K562 (cell line): ENCODE measurements around the gene PIGM. TPM values are rescaled to one million over a fixed set of nuclear protein-coding genes. Genes with fewer than 3 reads are reported as not detected.

Experiments used
- ATAC-seq: fragments of 200-7000 bp; cut with Tn5 transposase; 3 replicates; pipeline ENCODE4 v1.9.1; 2020; ENCODE audit warnings: moderate library complexity
- BruUV-seq: library from RNA; stranded (reverse); fragments of 400-500 nt; replicated peaks from 2 replicates; lab custom pipeline; 2021; lab: Mats Ljungman, UMichigan
- CTCF ChIA-PET: fragments of 300-600 bp; formaldehyde crosslinking; extraction: SDS; loops from one replicate; lab custom pipeline; 2021; ENCODE audit warnings: low intra/inter-chr PET ratio; lab: Yijun Ruan, JAX
- POLR2A ChIA-PET: fragments of 300-600, 350-650 bp; sonication (Branson Sonifier 250); formaldehyde crosslinking; extraction: SDS; loops from one replicate; lab custom pipeline; 2021; ENCODE audit warnings: antibody characterized with exemption, inconsistent platforms; lab: Yijun Ruan, JAX
- DNase-seq, 4 experiments: peaks; one replicate each; pipeline versions ENCODE4 v3.0.0 to v3.0.0-alpha.2; 2011 to 2018; ENCODE audit warnings: low spot score in 3 of 4, mixed read lengths in 3 of 4; ENCODE audit errors: extremely low read depth in 1 of 4
- FAIRE-seq: peaks from 2 replicates; lab custom pipeline; 2011; peaks lifted over from hg19 to GRCh38; lab: Jason Lieb, UNC
- H2AFZ ChIP-seq: 2 replicates; pipeline ENCODE4 v1.6.0; 2011; ENCODE audit warnings: low read depth, low read length, control low read depth, inconsistent platforms
- H3K27ac ChIP-seq: fragments of 200-600 bp; 3 replicates; pipeline ENCODE4 v1.8.0; 2011; ENCODE audit warnings: low read depth, mild to moderate bottlenecking, control low read depth, inconsistent platforms, low read length, moderate library complexity, mixed read lengths; ENCODE audit errors: extremely low read depth
- H3K27me3 ChIP-seq, 2 experiments: fragments of 300-600 bp in 1 of 2; 2 replicates in 1 of 2; 3 replicates in 1 of 2; pipeline versions ENCODE4 v1.6.0 to v1.8.0; 2011; ENCODE audit warnings: inconsistent platforms in 2 of 2, low read length in 2 of 2, mild to moderate bottlenecking in 1 of 2, mixed read lengths in 1 of 2, moderate library complexity in 1 of 2; ENCODE audit not compliant: control insufficient read depth in 2 of 2, insufficient read depth in 2 of 2
- H3K36me3 ChIP-seq: fragments of 300-600 bp; 3 replicates; pipeline ENCODE4 v1.8.0; 2011; ENCODE audit warnings: mild to moderate bottlenecking, low read length, inconsistent platforms; ENCODE audit not compliant: control insufficient read depth, insufficient read depth
- H3K4me1 ChIP-seq, 2 experiments: fragments of 200-600 bp in 1 of 2; replicated peaks in 1 of 2; 2 replicates in 1 of 2; 3 replicates in 1 of 2; pipeline versions ENCODE4 v1.5.1 to v1.8.0; 2011; ENCODE audit warnings: inconsistent platforms in 2 of 2, low read length in 2 of 2, mild to moderate bottlenecking in 1 of 2, mixed read lengths in 1 of 2, moderate library complexity in 1 of 2; ENCODE audit not compliant: control insufficient read depth in 2 of 2, insufficient read depth in 2 of 2
- H3K4me2 ChIP-seq: 2 replicates; pipeline ENCODE4 v1.6.1; 2011; ENCODE audit warnings: low read length, control low read depth, inconsistent platforms, mixed read lengths; ENCODE audit not compliant: insufficient read depth
- H3K4me3 ChIP-seq: fragments of 200-600 bp; sonication (generic), shearing (Covaris generic); 2 replicates; pipeline ENCODE4 v1.5.1; 2016; ENCODE audit warnings: control low read depth, inconsistent platforms
- H3K79me2 ChIP-seq: fragments of 200-600 bp; 3 replicates; pipeline ENCODE4 v1.8.0; 2011; ENCODE audit warnings: low read length, inconsistent platforms; ENCODE audit not compliant: control insufficient read depth, insufficient read depth
- H3K9ac ChIP-seq, 2 experiments: 2 replicates each; pipeline versions ENCODE4 v1.6.0 to v1.6.1; 2011; ENCODE audit warnings: low read depth in 2 of 2, low read length in 2 of 2, control low read depth in 1 of 2, inconsistent platforms in 1 of 2, mild to moderate bottlenecking in 1 of 2, mixed read lengths in 1 of 2; ENCODE audit not compliant: insufficient read depth in 1 of 2
- H3K9me1 ChIP-seq: one replicate; pipeline ENCODE4 v1.6.0; 2011; ENCODE audit warnings: inconsistent platforms, mild to moderate bottlenecking, low read length, moderate library complexity; ENCODE audit not compliant: control insufficient read depth, insufficient read depth
- H3K9me3 ChIP-seq: replicated peaks from 2 replicates; pipeline ENCODE4 v1.5.1; 2011; ENCODE audit warnings: low read depth, low read length, inconsistent platforms; ENCODE audit not compliant: control insufficient read depth, insufficient read depth
- H4K20me1 ChIP-seq: replicated peaks from 2 replicates; pipeline ENCODE4 v1.6.1; 2011; ENCODE audit warnings: low read length, inconsistent platforms, mixed read lengths; ENCODE audit not compliant: control insufficient read depth, insufficient read depth
- CBFB ChIP-seq: sonication (generic); formaldehyde crosslinking; IDR thresholded peaks from 2 replicates; pipeline ENCODE4 v1.4.0; 2020; ENCODE audit warnings: mild to moderate bottlenecking, missing genetic modification reagents
- FOXP1 ChIP-seq: sonication (generic); formaldehyde crosslinking; IDR thresholded peaks from 2 replicates; pipeline ENCODE4 v1.8.0; 2022; ENCODE audit warnings: mild to moderate bottlenecking, missing genetic modification reagents
- HIVEP1 ChIP-seq: fragments of 250-450 bp; sonication (Bioruptor Pico); IDR thresholded peaks from 2 replicates; pipeline ENCODE4 v1.4.0; 2020; ENCODE audit warnings: mild to moderate bottlenecking
- IFI16 ChIP-seq: fragments of 250-450 bp; sonication (Bioruptor Pico); IDR thresholded peaks from 2 replicates; pipeline ENCODE4 v2.1.2; 2022; ENCODE audit warnings: mild to moderate bottlenecking, inconsistent platforms
- RBBP5 ChIP-seq: fragments of 200-600 bp; sonication (generic); IDR thresholded peaks from 2 replicates; pipeline ENCODE4 v1.6.1; 2012; ENCODE audit warnings: borderline replicate concordance, mild to moderate bottlenecking, low read length, control low read depth, inconsistent platforms; ENCODE audit not compliant: insufficient read depth, poor library complexity, severe bottlenecking
- U2AF2 ChIP-seq: fragments of 200-400 bp; formaldehyde crosslinking; optimal IDR thresholded peaks from 2 replicates; pipeline ENCODE3; 2017; ENCODE audit warnings: low read depth, mild to moderate bottlenecking, low read length
- ZNF140 ChIP-seq: fragments of 250-450 bp; sonication (Bioruptor Pico); IDR thresholded peaks from 2 replicates; pipeline ENCODE4 v1.8.0; 2021; ENCODE audit warnings: moderate library complexity, mild to moderate bottlenecking, inconsistent platforms
- ZNF551 ChIP-seq: fragments of 250-450 bp; sonication (Bioruptor Pico); IDR thresholded peaks from 2 replicates; pipeline ENCODE4 v1.5.0; 2021; ENCODE audit warnings: mild to moderate bottlenecking, moderate library complexity
- WGBS: fragments of 100-300 bp; shearing (Covaris generic); methylation state at CpG from one replicate; pipeline ENCODE4 v1.1.6; 2016; ENCODE audit warnings: low coverage, mixed read lengths; ENCODE audit not compliant: insufficient coverage; ENCODE audit errors: missing lambda C conversion rate; 5-methylcytosine and 5-hydroxymethylcytosine counted together
- in situ Hi-C: fragments of 300-500 bp; cut with MboI; formaldehyde crosslinking; loops from 4 replicates; pipeline ENCODE4 v1.15.0; 2018; ENCODE audit warnings: inconsistent platforms, mixed read lengths
- intact Hi-C: fragments of 100-400 bp; cut with micrococcal nuclease; formaldehyde crosslinking; loops from 2 replicates; pipeline ENCODE4 v1.14.2; 2022
- polyA plus RNA-seq, 8 experiments: library from polyadenylated mRNA; depleted of rRNA in 4 of 8; stranded (reverse) in 5 of 8; unstranded in 3 of 8; fragments of >200 nt; fragmentation: Nextera tagmentation in 2 of 8; fragmentation: Illumina TruSeq in 1 of 8; extraction: Ambion mirVana in 2 of 8; extraction: Trizol in 1 of 8; gene quantifications; 2 replicates each; pipeline versions ENCODE4 v1.2.1 to v1.2.3, GENCODE V29; 2011 to 2014; ENCODE audit warnings: inconsistent platforms in 1 of 8, missing spikeins in 1 of 8
- total RNA-seq, 7 experiments: library from RNA; depleted of rRNA in 6 of 7; stranded (reverse); fragments of >200 nt in 6 of 7; fragmentation: Illumina TruSeq in 2 of 7; extraction: Trizol in 2 of 7; gene quantifications; 2 replicates each; pipeline versions ENCODE4 v1.2.1 to v1.2.3, GENCODE V29; 2011 to 2021; ENCODE audit warnings: low replicate concordance in 1 of 7
- TF ChIP-seq, protein P1 (sequence below): sonication (generic); formaldehyde crosslinking; IDR thresholded peaks from 2 replicates; pipeline ENCODE4 v1.8.0; 2022; ENCODE audit warnings: mild to moderate bottlenecking, missing genetic modification reagents

Gene PIGM
- total and polyA plus RNA-seq, 9 of the 15 experiments (the other 6 are each of a cell fraction or from before 2014, with no cell fraction given), result 2.6 to 6.7 (median 4.3) TPM

GRCh38 chr1:159985473-159985872 is 46.3 kb downstream of the PIGM start:
- no peak for TF ChIP-seq ZNF140 (CRISPR knock-in tag)
- TF ChIP-seq, protein P1, sequence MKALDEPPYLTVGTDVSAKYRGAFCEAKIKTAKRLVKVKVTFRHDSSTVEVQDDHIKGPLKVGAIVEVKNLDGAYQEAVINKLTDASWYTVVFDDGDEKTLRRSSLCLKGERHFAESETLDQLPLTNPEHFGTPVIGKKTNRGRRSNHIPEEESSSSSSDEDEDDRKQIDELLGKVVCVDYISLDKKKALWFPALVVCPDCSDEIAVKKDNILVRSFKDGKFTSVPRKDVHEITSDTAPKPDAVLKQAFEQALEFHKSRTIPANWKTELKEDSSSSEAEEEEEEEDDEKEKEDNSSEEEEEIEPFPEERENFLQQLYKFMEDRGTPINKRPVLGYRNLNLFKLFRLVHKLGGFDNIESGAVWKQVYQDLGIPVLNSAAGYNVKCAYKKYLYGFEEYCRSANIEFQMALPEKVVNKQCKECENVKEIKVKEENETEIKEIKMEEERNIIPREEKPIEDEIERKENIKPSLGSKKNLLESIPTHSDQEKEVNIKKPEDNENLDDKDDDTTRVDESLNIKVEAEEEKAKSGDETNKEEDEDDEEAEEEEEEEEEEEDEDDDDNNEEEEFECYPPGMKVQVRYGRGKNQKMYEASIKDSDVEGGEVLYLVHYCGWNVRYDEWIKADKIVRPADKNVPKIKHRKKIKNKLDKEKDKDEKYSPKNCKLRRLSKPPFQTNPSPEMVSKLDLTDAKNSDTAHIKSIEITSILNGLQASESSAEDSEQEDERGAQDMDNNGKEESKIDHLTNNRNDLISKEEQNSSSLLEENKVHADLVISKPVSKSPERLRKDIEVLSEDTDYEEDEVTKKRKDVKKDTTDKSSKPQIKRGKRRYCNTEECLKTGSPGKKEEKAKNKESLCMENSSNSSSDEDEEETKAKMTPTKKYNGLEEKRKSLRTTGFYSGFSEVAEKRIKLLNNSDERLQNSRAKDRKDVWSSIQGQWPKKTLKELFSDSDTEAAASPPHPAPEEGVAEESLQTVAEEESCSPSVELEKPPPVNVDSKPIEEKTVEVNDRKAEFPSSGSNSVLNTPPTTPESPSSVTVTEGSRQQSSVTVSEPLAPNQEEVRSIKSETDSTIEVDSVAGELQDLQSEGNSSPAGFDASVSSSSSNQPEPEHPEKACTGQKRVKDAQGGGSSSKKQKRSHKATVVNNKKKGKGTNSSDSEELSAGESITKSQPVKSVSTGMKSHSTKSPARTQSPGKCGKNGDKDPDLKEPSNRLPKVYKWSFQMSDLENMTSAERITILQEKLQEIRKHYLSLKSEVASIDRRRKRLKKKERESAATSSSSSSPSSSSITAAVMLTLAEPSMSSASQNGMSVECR (CRISPR knock-in tag), result no peak
- no peak for TF ChIP-seq IFI16 (CRISPR knock-in tag)
- no peak for TF ChIP-seq FOXP1 (CRISPR knock-in tag)
- TF ChIP-seq HIVEP1 (CRISPR knock-in tag), result no peak
- TF ChIP-seq ZNF551 (CRISPR knock-in tag), result no peak
- no peak for TF ChIP-seq RBBP5
- TF ChIP-seq CBFB (CRISPR knock-in tag), result no peak
- TF ChIP-seq U2AF2, result no peak
- no peaks in the 10 kb centered on the region for H3K9me1 ChIP-seq
- no peak for ATAC-seq
- H3K27me3 ChIP-seq, result peaks cover 15 to 34% of the 10 kb centered on the region in 2 experiments; a peak in 4 of 5 replicates
- no peak overlapping the region for H3K4me3 ChIP-seq
- DNase-seq, result no peak
- H3K4me1 ChIP-seq, result no peaks in the 10 kb centered on the region
- H4K20me1 ChIP-seq, result no peaks in the 10 kb centered on the region
- intact Hi-C loops (no loop called here), in situ Hi-C loops (loop anchor here (25.0 kb wide), 1 partner anchor 798 kb away; no protein-coding TSS in a partner anchor)
- 0% methylated on average over 6 of the region's 6 CpGs for WGBS
- H3K9ac ChIP-seq, result no peak overlapping the region
- ChIA-PET POLR2A (interaction anchor here (1.2 kb wide), 1 partner anchor 28 kb away, joined by 3 read pairs; no protein-coding TSS in a partner anchor), CTCF (no interaction called here)
- BruUV-seq, result no TSS peak
- no peak overlapping the region for H3K4me2 ChIP-seq
- no peaks in the 10 kb centered on the region for H3K36me3 ChIP-seq
- no peak for FAIRE-seq
- H3K27ac ChIP-seq, result no peak overlapping the region
- H3K9me3 ChIP-seq, result no peaks in the 10 kb centered on the region
- H2AFZ ChIP-seq, result no peak overlapping the region
- no peaks in the 10 kb centered on the region for H3K79me2 ChIP-seq
